ENCODE results near the gene BLID. TPM values are rescaled to one million over a fixed set of nuclear protein-coding genes. Genes with fewer than 3 reads are reported as not detected.
A peak's percentile ranks its signal among the peaks of the same experiment; 100 is the strongest.

Gene BLID
- total RNA-seq, 1 experiment from 2014 or later, result 0.41 TPM

DNA sequence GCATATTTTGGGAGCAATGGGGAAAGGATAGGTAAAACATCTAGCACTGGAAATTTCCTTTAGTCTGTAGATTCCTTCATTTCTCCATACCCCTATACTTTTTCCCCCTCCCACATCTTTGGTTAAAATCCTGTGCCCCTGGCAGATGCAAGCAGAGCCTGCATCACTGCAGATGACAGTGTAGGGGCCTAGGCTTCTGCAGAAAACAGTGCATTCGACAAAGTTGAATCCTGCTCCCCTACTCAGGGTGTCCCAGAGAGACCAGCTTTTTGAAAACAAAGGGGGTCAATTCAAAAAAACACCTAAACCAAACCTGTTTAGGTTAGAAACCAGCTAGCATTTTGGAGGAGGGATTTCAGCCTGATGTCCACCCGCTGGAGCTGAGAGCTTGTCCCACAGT is 43.8 kb upstream of the BLID start:
- peak overlapping the region; percentile 98 for H3K27ac ChIP-seq (ENCODE audit: low read length)
- CTCF ChIA-PET, result no interaction called here

DNA sequence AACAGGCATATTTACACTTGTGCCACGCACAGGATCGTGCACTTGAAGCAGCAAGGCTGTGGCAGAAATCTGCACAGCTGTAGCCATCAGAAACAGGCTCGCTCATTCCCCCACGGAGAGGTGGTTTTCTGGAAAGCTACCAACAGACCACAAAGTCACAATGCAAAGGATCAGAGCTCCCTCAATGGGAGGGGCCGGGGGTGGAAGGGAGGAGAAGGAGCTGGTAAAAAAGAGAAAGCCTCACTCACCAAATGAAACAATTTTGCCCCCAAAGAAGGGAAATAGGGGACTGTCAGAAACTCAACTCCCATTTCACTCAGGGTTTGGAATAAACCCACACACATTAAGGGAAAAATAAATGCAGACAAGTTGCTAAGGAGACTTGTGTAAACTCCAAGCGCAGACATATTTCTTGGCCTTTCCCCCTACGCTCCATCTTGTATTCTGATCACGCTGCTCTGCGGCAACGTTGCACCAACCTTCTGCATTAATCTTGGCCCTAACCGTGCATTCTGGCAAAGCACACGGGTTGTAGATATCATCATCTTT is 43.2 kb upstream of the BLID start:
- no TSS peak for BruUV-seq (replicated peaks)
- no peak for DNase-seq (ENCODE audit: low read depth, low spot score)
- Histone ChIP-seq H3K27ac (ENCODE audit: low read length) (peak overlapping the region; percentile 98), H3K27me3 (ENCODE audit: control insufficient read depth, insufficient read depth, low read length) (no peaks in the 10 kb centered on the region), H3K4me3 (ENCODE audit: low read depth in 2 of 2, low read length in 2 of 2) (peak overlapping the region; percentile 44 to 73), H3K9me3 (ENCODE audit: control insufficient read depth, insufficient read depth, low read depth, low read length) (no peaks in the 10 kb centered on the region), H3K4me1 (ENCODE audit: control insufficient read depth, insufficient read depth, low read length) (peaks cover 52% of the 10 kb centered on the region), H3K36me3 (ENCODE audit: control insufficient read depth, insufficient read depth, low read length) (no peaks in the 10 kb centered on the region)
- intact Hi-C loops (cut with micrococcal nuclease; ENCODE audit: unreplicated experiment), result loop anchor here (5.0 kb wide), 2 partner anchors 43 to 502 kb away; no protein-coding TSS in a partner anchor
- TF ChIP-seq SIN3A (IDR thresholded peaks at IDR 0.05; ENCODE audit: borderline replicate concordance, insufficient read depth, low read depth, low read length) (no peak), POLR2AphosphoS5 (IDR thresholded peaks at IDR 0.05; ENCODE audit: low read depth, low read length) (no peak), TCF7L2 (IDR thresholded peaks at IDR 0.05; ENCODE audit: low read depth, low read length) (no peak)
- TF ChIP-seq, protein P1, sequence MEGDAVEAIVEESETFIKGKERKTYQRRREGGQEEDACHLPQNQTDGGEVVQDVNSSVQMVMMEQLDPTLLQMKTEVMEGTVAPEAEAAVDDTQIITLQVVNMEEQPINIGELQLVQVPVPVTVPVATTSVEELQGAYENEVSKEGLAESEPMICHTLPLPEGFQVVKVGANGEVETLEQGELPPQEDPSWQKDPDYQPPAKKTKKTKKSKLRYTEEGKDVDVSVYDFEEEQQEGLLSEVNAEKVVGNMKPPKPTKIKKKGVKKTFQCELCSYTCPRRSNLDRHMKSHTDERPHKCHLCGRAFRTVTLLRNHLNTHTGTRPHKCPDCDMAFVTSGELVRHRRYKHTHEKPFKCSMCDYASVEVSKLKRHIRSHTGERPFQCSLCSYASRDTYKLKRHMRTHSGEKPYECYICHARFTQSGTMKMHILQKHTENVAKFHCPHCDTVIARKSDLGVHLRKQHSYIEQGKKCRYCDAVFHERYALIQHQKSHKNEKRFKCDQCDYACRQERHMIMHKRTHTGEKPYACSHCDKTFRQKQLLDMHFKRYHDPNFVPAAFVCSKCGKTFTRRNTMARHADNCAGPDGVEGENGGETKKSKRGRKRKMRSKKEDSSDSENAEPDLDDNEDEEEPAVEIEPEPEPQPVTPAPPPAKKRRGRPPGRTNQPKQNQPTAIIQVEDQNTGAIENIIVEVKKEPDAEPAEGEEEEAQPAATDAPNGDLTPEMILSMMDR (IDR thresholded peaks at IDR 0.05), result no peak
- TF ChIP-seq, protein P2, sequence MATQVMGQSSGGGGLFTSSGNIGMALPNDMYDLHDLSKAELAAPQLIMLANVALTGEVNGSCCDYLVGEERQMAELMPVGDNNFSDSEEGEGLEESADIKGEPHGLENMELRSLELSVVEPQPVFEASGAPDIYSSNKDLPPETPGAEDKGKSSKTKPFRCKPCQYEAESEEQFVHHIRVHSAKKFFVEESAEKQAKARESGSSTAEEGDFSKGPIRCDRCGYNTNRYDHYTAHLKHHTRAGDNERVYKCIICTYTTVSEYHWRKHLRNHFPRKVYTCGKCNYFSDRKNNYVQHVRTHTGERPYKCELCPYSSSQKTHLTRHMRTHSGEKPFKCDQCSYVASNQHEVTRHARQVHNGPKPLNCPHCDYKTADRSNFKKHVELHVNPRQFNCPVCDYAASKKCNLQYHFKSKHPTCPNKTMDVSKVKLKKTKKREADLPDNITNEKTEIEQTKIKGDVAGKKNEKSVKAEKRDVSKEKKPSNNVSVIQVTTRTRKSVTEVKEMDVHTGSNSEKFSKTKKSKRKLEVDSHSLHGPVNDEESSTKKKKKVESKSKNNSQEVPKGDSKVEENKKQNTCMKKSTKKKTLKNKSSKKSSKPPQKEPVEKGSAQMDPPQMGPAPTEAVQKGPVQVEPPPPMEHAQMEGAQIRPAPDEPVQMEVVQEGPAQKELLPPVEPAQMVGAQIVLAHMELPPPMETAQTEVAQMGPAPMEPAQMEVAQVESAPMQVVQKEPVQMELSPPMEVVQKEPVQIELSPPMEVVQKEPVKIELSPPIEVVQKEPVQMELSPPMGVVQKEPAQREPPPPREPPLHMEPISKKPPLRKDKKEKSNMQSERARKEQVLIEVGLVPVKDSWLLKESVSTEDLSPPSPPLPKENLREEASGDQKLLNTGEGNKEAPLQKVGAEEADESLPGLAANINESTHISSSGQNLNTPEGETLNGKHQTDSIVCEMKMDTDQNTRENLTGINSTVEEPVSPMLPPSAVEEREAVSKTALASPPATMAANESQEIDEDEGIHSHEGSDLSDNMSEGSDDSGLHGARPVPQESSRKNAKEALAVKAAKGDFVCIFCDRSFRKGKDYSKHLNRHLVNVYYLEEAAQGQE (IDR thresholded peaks at IDR 0.05; ENCODE audit: insufficient read depth in 1 of 2, low read depth in 2 of 2, low read length in 1 of 2), result no peak
- POLR2A ChIA-PET, result no interaction called here
- in situ Hi-C loops (cut with HindIII; ENCODE audit: low pct_unique_long_range_greater_than_20kb, low sequenced_read_pairs), result no loop called here
- peak; percentile 47 for ATAC-seq
- CTCF ChIA-PET, result no interaction called here

More for the DNA sequence above, 43.8 kb upstream of the BLID start:
- in situ Hi-C loops (cut with HindIII; ENCODE audit: low pct_unique_long_range_greater_than_20kb, low sequenced_read_pairs) (no loop called here), intact Hi-C loops (cut with micrococcal nuclease; ENCODE audit: unreplicated experiment) (loop anchor here (5.0 kb wide), 2 partner anchors 42 to 503 kb away; no protein-coding TSS in a partner anchor)
- no TSS peak for BruUV-seq (replicated peaks)
- POLR2A ChIA-PET, result no interaction called here
- no peak for ATAC-seq
- H3K9me3 ChIP-seq (ENCODE audit: control insufficient read depth, insufficient read depth, low read depth, low read length), result no peaks in the 10 kb centered on the region
- TF ChIP-seq POLR2AphosphoS5 (IDR thresholded peaks at IDR 0.05; ENCODE audit: low read depth, low read length) (no peak), TCF7L2 (IDR thresholded peaks at IDR 0.05; ENCODE audit: low read depth, low read length) (no peak), SIN3A (IDR thresholded peaks at IDR 0.05; ENCODE audit: borderline replicate concordance, insufficient read depth, low read depth, low read length) (no peak)
- TF ChIP-seq, protein P1 (IDR thresholded peaks at IDR 0.05), result no peak
- TF ChIP-seq, protein P2 (IDR thresholded peaks at IDR 0.05; ENCODE audit: insufficient read depth in 1 of 2, low read depth in 2 of 2, low read length in 1 of 2), result no peak
- H3K4me3 ChIP-seq (ENCODE audit: low read depth in 2 of 2, low read length in 2 of 2), result no peak overlapping the region; a peak in 1 of 4 replicates
- H3K4me1 ChIP-seq (ENCODE audit: control insufficient read depth, insufficient read depth, low read length), result peaks cover 51% of the 10 kb centered on the region
- H3K27me3 ChIP-seq (ENCODE audit: control insufficient read depth, insufficient read depth, low read length), result no peaks in the 10 kb centered on the region
- no peak for DNase-seq (ENCODE audit: low read depth, low spot score)
- no peaks in the 10 kb centered on the region for H3K36me3 ChIP-seq (ENCODE audit: control insufficient read depth, insufficient read depth, low read length)

All from Panc1 (cell line).